Bronchial epithelial cell (primary cell): ENCODE measurements around the gene ZC3H12D. TPM values are rescaled to one million over a fixed set of nuclear protein-coding genes. Genes with fewer than 3 reads are reported as not detected.

Experiments
- DNase-seq: peaks from one replicate; pipeline ENCODE4 v3.0.0-alpha.2; 2010; ENCODE audit warnings: low read depth
- FAIRE-seq: peaks from 2 replicates; lab custom pipeline; 2011; peaks lifted over from hg19 to GRCh38; lab: Jason Lieb, UNC
- H3K27me3 ChIP-seq: 2 replicates; pipeline ENCODE4 v1.5.1; 2011; ENCODE audit warnings: low read length; ENCODE audit not compliant: control insufficient read depth, insufficient read depth
- H3K36me3 ChIP-seq: 2 replicates; pipeline ENCODE4 v1.5.1; 2011; ENCODE audit warnings: low read length; ENCODE audit not compliant: control insufficient read depth, insufficient read depth
- H3K4me3 ChIP-seq: 2 replicates; pipeline ENCODE4 v1.5.1; 2011; ENCODE audit warnings: mild to moderate bottlenecking, low read depth, low read length, control low read depth
- total RNA-seq: library from RNA; depleted of rRNA; stranded (reverse); fragments of >200 nt; gene quantifications from 2 replicates; pipeline ENCODE4 v1.2.1, GENCODE V29; 2014
- TF ChIP-seq, protein P1 (sequence below): IDR thresholded peaks from 2 replicates; pipeline ENCODE4 v1.5.1; 2011; ENCODE audit warnings: mild to moderate bottlenecking, moderate library complexity, low read length, control low read depth, inconsistent platforms; ENCODE audit not compliant: insufficient read depth, severe bottlenecking

ZC3H12D gene
- total RNA-seq, 1 donor from 2014 or later = under 0.01 TPM

GRCh38 chr6:149459761-149460160, 25.1 kb downstream of the ZC3H12D start:
- Histone ChIP-seq H3K36me3 (no peaks in the 10 kb centered on the region), H3K27me3 (no peaks in the 10 kb centered on the region), H3K4me3 (no peak overlapping the region)
- TF ChIP-seq, protein P1, sequence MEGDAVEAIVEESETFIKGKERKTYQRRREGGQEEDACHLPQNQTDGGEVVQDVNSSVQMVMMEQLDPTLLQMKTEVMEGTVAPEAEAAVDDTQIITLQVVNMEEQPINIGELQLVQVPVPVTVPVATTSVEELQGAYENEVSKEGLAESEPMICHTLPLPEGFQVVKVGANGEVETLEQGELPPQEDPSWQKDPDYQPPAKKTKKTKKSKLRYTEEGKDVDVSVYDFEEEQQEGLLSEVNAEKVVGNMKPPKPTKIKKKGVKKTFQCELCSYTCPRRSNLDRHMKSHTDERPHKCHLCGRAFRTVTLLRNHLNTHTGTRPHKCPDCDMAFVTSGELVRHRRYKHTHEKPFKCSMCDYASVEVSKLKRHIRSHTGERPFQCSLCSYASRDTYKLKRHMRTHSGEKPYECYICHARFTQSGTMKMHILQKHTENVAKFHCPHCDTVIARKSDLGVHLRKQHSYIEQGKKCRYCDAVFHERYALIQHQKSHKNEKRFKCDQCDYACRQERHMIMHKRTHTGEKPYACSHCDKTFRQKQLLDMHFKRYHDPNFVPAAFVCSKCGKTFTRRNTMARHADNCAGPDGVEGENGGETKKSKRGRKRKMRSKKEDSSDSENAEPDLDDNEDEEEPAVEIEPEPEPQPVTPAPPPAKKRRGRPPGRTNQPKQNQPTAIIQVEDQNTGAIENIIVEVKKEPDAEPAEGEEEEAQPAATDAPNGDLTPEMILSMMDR = no peak
- DNase-seq (no peak), FAIRE-seq (peak; percentile 13)

DNA sequence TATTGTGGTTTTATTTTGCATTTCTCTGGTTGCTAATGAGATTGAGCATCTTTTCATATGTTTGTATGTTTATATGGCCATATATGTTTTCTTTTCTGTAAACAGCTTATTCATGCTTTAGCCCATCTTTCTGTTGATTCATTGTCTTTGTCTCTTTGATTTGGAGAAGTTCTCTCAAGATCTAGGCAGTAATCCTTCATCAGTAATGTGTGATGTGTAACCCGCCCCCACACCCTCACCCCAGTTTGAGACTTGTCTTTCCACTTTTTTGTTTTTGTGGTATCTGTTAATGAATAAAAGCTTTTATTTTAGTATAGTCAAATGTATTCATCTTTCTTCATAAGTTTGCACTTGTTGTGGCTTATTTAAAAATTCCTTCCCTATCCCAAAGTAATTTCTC, 26.0 kb downstream of the ZC3H12D start:
- Histone ChIP-seq H3K4me3 (no peak overlapping the region), H3K27me3 (no peaks in the 10 kb centered on the region), H3K36me3 (no peaks in the 10 kb centered on the region)
- no peak for DNase-seq
- no peak for FAIRE-seq
- TF ChIP-seq, protein P1 = no peak

DNA sequence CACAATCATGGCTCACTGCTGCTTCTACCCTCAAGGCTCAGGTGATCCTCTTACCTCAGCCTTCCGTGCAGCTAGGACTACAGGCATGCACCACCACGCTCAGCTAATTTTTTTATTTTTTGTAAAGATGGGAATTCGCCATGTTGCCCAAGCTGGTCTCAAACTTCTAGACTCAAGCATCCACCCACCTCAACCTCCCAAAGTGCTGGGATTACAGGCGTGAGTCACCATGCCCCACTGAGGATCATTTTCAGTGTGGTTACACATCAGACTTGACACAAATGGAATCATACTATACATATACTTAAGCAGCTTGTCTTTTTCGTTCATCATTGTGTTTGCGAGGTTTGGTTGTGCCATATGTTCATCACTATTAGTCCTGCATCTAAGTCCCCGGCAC, 26.6 kb downstream of the ZC3H12D start:
- no peaks in the 10 kb centered on the region for H3K27me3 ChIP-seq
- TF ChIP-seq, protein P1 = no peak
- FAIRE-seq (peak; percentile 52), DNase-seq (no peak)
- H3K36me3 ChIP-seq = no peaks in the 10 kb centered on the region
- no peak overlapping the region for H3K4me3 ChIP-seq

- DNase-seq = no peak
- TF ChIP-seq, protein P1 = no peak
- peak; percentile 72 for FAIRE-seq
- H3K4me3 ChIP-seq = no peak overlapping the region
- H3K36me3 ChIP-seq = no peaks in the 10 kb centered on the region
- no peaks in the 10 kb centered on the region for H3K27me3 ChIP-seq
Measured at GRCh38 chr6:149457316-149457884, 27.4 kb downstream of the ZC3H12D start.

- no peak overlapping the region for H3K4me3 ChIP-seq
- no peaks in the 10 kb centered on the region for H3K27me3 ChIP-seq
- FAIRE-seq (no peak), DNase-seq (no peak)
- H3K36me3 ChIP-seq = no peaks in the 10 kb centered on the region
- TF ChIP-seq, protein P1 = no peak
Measured at GRCh38 chr6:149456311-149457021, 28.3 kb downstream of the ZC3H12D start.
